Measurements from ENCODE around the gene RUVBL2.

RUVBL2 gene

DNA sequence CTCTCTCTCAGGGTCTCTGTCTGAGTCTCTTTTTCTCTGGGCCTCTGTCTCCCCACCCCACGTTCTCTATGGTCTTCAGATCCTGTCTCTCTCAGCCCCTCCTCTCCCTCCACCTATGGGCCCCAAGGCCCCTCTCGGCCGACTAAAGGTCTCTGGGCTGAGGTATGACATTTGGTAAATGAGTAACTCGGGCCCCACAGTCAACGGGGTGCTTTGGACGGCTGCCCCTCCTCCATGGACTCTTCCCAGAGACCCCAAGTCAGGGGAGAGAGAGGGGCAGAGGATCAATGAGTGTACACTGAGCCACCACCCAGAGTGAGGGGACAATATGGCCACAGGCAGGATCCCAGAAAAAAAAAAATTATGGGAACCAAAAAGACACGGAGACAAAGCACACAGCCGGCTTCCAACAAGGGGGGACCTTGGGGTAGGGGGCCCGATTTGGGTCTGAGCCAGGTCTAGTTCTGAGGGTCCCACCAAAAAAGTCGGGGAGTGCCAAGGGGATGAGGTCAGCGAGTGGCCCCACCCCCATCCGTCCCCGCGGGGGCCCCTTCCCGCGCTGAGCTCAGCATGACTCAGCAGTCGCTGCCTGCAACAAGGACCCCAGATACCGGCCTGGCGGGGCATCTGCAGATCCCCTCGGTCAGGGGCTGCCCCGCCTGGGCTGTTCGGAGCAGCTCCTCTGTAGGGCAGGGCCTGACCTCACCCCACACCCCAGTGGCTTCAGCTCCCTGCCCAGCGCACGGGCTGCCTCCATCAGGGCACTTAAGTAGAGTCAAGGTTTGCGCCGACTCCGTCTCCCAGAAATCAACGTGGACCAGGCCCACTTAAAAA is 30.1 kb upstream of the RUVBL2 start (continued):
- peak; percentile 59 for TF ChIP-seq PRDM10 (tag by site-specific recombination; IDR thresholded peaks at IDR 0.05)
- peak; percentile 27; the same call in 1 of the 2 replicates for TF ChIP-seq ZNF2 (tag by site-specific recombination; IDR thresholded peaks at IDR 0.05)
- TF ChIP-seq GLIS1 (tag by site-specific recombination; IDR thresholded peaks at IDR 0.05): peak; percentile 86
- TF ChIP-seq, protein P1, sequence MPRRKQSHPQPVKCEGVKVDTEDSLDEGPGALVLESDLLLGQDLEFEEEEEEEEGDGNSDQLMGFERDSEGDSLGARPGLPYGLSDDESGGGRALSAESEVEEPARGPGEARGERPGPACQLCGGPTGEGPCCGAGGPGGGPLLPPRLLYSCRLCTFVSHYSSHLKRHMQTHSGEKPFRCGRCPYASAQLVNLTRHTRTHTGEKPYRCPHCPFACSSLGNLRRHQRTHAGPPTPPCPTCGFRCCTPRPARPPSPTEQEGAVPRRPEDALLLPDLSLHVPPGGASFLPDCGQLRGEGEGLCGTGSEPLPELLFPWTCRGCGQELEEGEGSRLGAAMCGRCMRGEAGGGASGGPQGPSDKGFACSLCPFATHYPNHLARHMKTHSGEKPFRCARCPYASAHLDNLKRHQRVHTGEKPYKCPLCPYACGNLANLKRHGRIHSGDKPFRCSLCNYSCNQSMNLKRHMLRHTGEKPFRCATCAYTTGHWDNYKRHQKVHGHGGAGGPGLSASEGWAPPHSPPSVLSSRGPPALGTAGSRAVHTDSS (tag by site-specific recombination; IDR thresholded peaks at IDR 0.05): no peak; the same call in 1 of the 2 replicates
- no peak for TF ChIP-seq ZNF549 (tag by site-specific recombination; IDR thresholded peaks at IDR 0.05)
- no peak for TF ChIP-seq ZNF544 (tag by site-specific recombination; IDR thresholded peaks at IDR 0.05)
- TF ChIP-seq ZNF561 (tag by site-specific recombination; IDR thresholded peaks at IDR 0.05; ENCODE audit: borderline replicate concordance): no peak
- TF ChIP-seq ZNF558 (tag by site-specific recombination; IDR thresholded peaks at IDR 0.05): peak; percentile 55
- 0 out of 2 replicates have a peak, but pooled peaks have one; percentile 14 for TF ChIP-seq ZBTB6 (tag by site-specific recombination; IDR thresholded peaks at IDR 0.05)
- no peak for TF ChIP-seq ZNF571 (tag by site-specific recombination; IDR thresholded peaks at IDR 0.05)
- TF ChIP-seq HOXC10 (CRISPR knock-in tag; IDR thresholded peaks at IDR 0.05): no peak
- no peak for TF ChIP-seq ZNF292 (tag by site-specific recombination; IDR thresholded peaks at IDR 0.05; ENCODE audit: borderline replicate concordance, low read depth)
- TF ChIP-seq, protein P2, sequence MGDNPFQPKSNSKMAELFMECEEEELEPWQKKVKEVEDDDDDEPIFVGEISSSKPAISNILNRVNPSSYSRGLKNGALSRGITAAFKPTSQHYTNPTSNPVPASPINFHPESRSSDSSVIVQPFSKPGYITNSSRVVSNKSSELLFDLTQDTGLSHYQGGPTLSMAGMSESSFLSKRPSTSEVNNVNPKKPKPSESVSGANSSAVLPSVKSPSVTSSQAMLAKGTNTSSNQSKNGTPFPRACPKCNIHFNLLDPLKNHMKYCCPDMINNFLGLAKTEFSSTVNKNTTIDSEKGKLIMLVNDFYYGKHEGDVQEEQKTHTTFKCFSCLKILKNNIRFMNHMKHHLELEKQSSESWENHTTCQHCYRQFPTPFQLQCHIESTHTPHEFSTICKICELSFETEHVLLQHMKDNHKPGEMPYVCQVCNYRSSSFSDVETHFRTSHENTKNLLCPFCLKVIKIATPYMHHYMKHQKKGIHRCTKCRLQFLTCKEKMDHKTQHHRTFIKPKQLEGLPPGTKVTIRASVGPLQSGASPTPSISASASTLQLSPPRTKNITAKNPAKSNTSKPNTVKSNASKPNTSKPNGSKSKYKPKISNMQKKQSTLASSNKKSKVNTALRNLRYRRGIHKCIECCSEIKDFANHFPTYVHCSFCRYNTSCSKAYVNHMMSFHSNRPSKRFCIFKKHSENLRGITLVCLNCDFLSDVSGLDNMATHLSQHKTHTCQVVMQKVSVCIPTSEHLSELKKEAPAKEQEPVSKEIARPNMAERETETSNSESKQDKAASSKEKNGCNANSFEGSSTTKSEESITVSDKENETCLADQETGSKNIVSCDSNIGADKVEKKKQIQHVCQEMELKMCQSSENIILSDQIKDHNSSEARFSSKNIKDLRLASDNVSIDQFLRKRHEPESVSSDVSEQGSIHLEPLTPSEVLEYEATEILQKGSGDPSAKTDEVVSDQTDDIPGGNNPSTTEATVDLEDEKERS (tag by site-specific recombination; IDR thresholded peaks at IDR 0.05): peak; percentile 7; the same call in 1 of the 2 replicates
- TF ChIP-seq, protein P3, sequence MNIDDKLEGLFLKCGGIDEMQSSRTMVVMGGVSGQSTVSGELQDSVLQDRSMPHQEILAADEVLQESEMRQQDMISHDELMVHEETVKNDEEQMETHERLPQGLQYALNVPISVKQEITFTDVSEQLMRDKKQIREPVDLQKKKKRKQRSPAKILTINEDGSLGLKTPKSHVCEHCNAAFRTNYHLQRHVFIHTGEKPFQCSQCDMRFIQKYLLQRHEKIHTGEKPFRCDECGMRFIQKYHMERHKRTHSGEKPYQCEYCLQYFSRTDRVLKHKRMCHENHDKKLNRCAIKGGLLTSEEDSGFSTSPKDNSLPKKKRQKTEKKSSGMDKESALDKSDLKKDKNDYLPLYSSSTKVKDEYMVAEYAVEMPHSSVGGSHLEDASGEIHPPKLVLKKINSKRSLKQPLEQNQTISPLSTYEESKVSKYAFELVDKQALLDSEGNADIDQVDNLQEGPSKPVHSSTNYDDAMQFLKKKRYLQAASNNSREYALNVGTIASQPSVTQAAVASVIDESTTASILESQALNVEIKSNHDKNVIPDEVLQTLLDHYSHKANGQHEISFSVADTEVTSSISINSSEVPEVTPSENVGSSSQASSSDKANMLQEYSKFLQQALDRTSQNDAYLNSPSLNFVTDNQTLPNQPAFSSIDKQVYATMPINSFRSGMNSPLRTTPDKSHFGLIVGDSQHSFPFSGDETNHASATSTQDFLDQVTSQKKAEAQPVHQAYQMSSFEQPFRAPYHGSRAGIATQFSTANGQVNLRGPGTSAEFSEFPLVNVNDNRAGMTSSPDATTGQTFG (tag by site-specific recombination; IDR thresholded peaks at IDR 0.05; ENCODE audit: borderline replicate concordance): no peak
- TF ChIP-seq ZNF658 (tag by site-specific recombination; IDR thresholded peaks at IDR 0.05): no peak
- TF ChIP-seq ZNF660 (tag by site-specific recombination; IDR thresholded peaks at IDR 0.05): no peak; the same call in none of the 2 replicates
- TF ChIP-seq ZNF302 (tag by site-specific recombination; IDR thresholded peaks at IDR 0.05; ENCODE audit: low read depth): no peak
- 0 out of 2 replicates have a peak, but pooled peaks have one; percentile 67 for TF ChIP-seq ZNF169 (tag by site-specific recombination; IDR thresholded peaks at IDR 0.05)
- no peak for TF ChIP-seq ZNF585B (tag by site-specific recombination; IDR thresholded peaks at IDR 0.05)
- TF ChIP-seq ZNF140 (tag by site-specific recombination; IDR thresholded peaks at IDR 0.05): no peak
- no peak for TF ChIP-seq ZFP41 (tag by site-specific recombination; IDR thresholded peaks at IDR 0.05; ENCODE audit: borderline replicate concordance)
- no peak for TF ChIP-seq ZNF202 (tag by site-specific recombination; IDR thresholded peaks at IDR 0.05; ENCODE audit: borderline replicate concordance)
- peak; percentile 73; the same call in 1 of the 2 replicates for TF ChIP-seq ZNF10 (tag by site-specific recombination; IDR thresholded peaks at IDR 0.05)
- no peak for TF ChIP-seq ZNF274 (IDR thresholded peaks at IDR 0.05; ENCODE audit: low read length)
- TF ChIP-seq ZNF274 (tag by site-specific recombination; IDR thresholded peaks at IDR 0.05; ENCODE audit: borderline replicate concordance): no peak
- peak; percentile 89 for TF ChIP-seq BCL11A (tag by site-specific recombination; IDR thresholded peaks at IDR 0.05; ENCODE audit: low read depth)
- TF ChIP-seq ZNF792 (tag by site-specific recombination; IDR thresholded peaks at IDR 0.05): no peak
- no peak for TF ChIP-seq GLI2 (tag by site-specific recombination; IDR thresholded peaks at IDR 0.05; ENCODE audit: borderline replicate concordance, low read depth)
